Smooth muscle cell of trachea (primary cell): ENCODE data around the gene DNAJB4. TPM values are rescaled to one million over a fixed set of nuclear protein-coding genes. Genes with fewer than 3 reads are reported as not detected.

Source experiments
- total RNA-seq: library from RNA; depleted of rRNA; stranded (reverse); fragments of >200 nt; gene quantifications from 2 replicates; pipeline ENCODE4 v1.2.1, GENCODE V29; 2014

Gene DNAJB4
- total RNA-seq: 42.2 and 45.3 TPM in 2 replicates

GRCh38 chr1:78004719-78005447 lies at the start of gene DNAJB4:
TSS of gene DNAJB4 (plus strand) at chr1:78004939. CDS start at chr1:78005111, 172 bp downstream.

GRCh38 chr1:77978969-77979876 lies 25.5 kb upstream of the DNAJB4 start, which contains the start of gene FUBP1:
TSS of gene FUBP1 (minus strand) at chr1:77979072. CDS start at chr1:77979004, 68 bp downstream.

GRCh38 chr1:78045926-78046778 lies 41.4 kb downstream of the DNAJB4 start, which contains the start of gene GIPC2:
TSS of gene GIPC2 (plus strand) at chr1:78045966. CDS start at chr1:78046095, 129 bp downstream.

Other genes with a start within 250 kb of the DNAJB4 start
- gene USP33, start 245.1 kb upstream of the DNAJB4 start, total RNA-seq: 106 and 120 TPM in 2 replicates
- 13.4 and 15.3 TPM in 2 replicates for gene MIGA1, start 225.3 kb upstream of the DNAJB4 start, total RNA-seq
- gene NEXN, start 116.3 kb upstream of the DNAJB4 start, total RNA-seq: 13.1 and 18.8 TPM in 2 replicates
- gene FUBP1, start 25.9 kb upstream of the DNAJB4 start, total RNA-seq: 70.0 and 111 TPM in 2 replicates
- 0.33 and 0.73 TPM in 2 replicates for gene GIPC2, start 41.0 kb downstream of the DNAJB4 start, total RNA-seq